ENCODE measurements around the gene ARHGAP33. TPM values are rescaled to one million over a fixed set of nuclear protein-coding genes. Genes with fewer than 3 reads are reported as not detected.

Gene ARHGAP33
- total RNA-seq, 1 experiment from 2014 or later = 43.9 TPM

GRCh38 chr19:35757749-35758608 is 17.4 kb upstream of the ARHGAP33 start, which contains the start of gene PROSER3 (continued):
- no peak for TF ChIP-seq HMGXB4 (CRISPR knock-in tag; IDR thresholded peaks at IDR 0.05)
- TF ChIP-seq GRHL2 (CRISPR knock-in tag; IDR thresholded peaks at IDR 0.05; ENCODE audit: insufficient replicate concordance, severe bottlenecking) = no peak
- TF ChIP-seq ZNF232 (CRISPR knock-in tag; IDR thresholded peaks at IDR 0.05) = no peak

GRCh38 chr19:35759697-35760096 is 15.7 kb upstream of the ARHGAP33 start:
- H3K4me3 Mint-ChIP-seq = peak overlapping the region; percentile 94
- peaks cover 16% of the 10 kb centered on the region for H3K36me3 Mint-ChIP-seq
- H3K27me3 Mint-ChIP-seq (ENCODE audit: low read depth) = peaks cover 22% of the 10 kb centered on the region
- peaks cover 16% of the 10 kb centered on the region for H3K4me1 Mint-ChIP-seq
- ChIA-PET POLR2A (no interaction called here), CTCF (interaction anchor here (1.0 kb wide), 1 partner anchor 25 kb away, joined by 6 read pairs; no protein-coding TSS in a partner anchor)
- no peaks in the 10 kb centered on the region for H3K9me3 Mint-ChIP-seq
- ATAC-seq (no peak), DNase-seq (ENCODE audit: low spot score) (no peak)
- TF ChIP-seq HMGA2 (CRISPR knock-in tag; IDR thresholded peaks at IDR 0.05) = no peak
- TF ChIP-seq ZNF671 (CRISPR knock-in tag; IDR thresholded peaks at IDR 0.05) = no peak
- TF ChIP-seq ZNF423 (CRISPR knock-in tag; IDR thresholded peaks at IDR 0.05) = no peak
- TF ChIP-seq ZNF396 (CRISPR knock-in tag; IDR thresholded peaks at IDR 0.05; ENCODE audit: borderline replicate concordance) = no peak
- no peak for TF ChIP-seq KAT7 (CRISPR knock-in tag; IDR thresholded peaks at IDR 0.05; ENCODE audit: borderline replicate concordance)
- no peak for TF ChIP-seq NR1H2 (CRISPR knock-in tag; IDR thresholded peaks at IDR 0.05)
- no peak for TF ChIP-seq ZNF416 (CRISPR knock-in tag; IDR thresholded peaks at IDR 0.05)
- TF ChIP-seq, protein P1, sequence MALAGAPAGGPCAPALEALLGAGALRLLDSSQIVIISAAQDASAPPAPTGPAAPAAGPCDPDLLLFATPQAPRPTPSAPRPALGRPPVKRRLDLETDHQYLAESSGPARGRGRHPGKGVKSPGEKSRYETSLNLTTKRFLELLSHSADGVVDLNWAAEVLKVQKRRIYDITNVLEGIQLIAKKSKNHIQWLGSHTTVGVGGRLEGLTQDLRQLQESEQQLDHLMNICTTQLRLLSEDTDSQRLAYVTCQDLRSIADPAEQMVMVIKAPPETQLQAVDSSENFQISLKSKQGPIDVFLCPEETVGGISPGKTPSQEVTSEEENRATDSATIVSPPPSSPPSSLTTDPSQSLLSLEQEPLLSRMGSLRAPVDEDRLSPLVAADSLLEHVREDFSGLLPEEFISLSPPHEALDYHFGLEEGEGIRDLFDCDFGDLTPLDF (CRISPR knock-in tag; IDR thresholded peaks at IDR 0.05) = no peak
- no peak for TF ChIP-seq STAT6 (CRISPR knock-in tag; conservative IDR thresholded peaks at IDR 0.05; ENCODE audit: low read depth)
- TF ChIP-seq MXD4 (CRISPR knock-in tag; IDR thresholded peaks at IDR 0.05; ENCODE audit: borderline replicate concordance) = no peak
- no peak for TF ChIP-seq SOX15 (CRISPR knock-in tag; IDR thresholded peaks at IDR 0.05)
- TF ChIP-seq, protein P2, sequence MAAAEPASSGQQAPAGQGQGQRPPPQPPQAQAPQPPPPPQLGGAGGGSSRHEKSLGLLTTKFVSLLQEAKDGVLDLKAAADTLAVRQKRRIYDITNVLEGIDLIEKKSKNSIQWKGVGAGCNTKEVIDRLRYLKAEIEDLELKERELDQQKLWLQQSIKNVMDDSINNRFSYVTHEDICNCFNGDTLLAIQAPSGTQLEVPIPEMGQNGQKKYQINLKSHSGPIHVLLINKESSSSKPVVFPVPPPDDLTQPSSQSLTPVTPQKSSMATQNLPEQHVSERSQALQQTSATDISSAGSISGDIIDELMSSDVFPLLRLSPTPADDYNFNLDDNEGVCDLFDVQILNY (CRISPR knock-in tag; IDR thresholded peaks at IDR 0.05) = no peak
- TF ChIP-seq RELA (CRISPR knock-in tag; IDR thresholded peaks at IDR 0.05; ENCODE audit: borderline replicate concordance) = no peak
- TF ChIP-seq SP1 (CRISPR knock-in tag; conservative IDR thresholded peaks at IDR 0.05) = no peak
- no peak for TF ChIP-seq FOXJ3 (CRISPR knock-in tag; IDR thresholded peaks at IDR 0.05; ENCODE audit: borderline replicate concordance)
- no peak for TF ChIP-seq ZNF425 (CRISPR knock-in tag; conservative IDR thresholded peaks at IDR 0.05)
- H3K27ac Mint-ChIP-seq = no peak overlapping the region

Data from WTC11 (cell line).